HS-27A (cell line): Measurements from ENCODE around the gene POMGNT2.
"Not testable (repeated sequence)": the region's sequence is repeated elsewhere in the genome, so short reads cannot be mapped to it uniquely, and the experiment has no call there.

ENCODE experiments used
- DNase-seq: peaks from one replicate; pipeline ENCODE4 v3.0.0-alpha.2; 2012; ENCODE audit warnings: low read depth, missing footprints

The POMGNT2 gene

DNA sequence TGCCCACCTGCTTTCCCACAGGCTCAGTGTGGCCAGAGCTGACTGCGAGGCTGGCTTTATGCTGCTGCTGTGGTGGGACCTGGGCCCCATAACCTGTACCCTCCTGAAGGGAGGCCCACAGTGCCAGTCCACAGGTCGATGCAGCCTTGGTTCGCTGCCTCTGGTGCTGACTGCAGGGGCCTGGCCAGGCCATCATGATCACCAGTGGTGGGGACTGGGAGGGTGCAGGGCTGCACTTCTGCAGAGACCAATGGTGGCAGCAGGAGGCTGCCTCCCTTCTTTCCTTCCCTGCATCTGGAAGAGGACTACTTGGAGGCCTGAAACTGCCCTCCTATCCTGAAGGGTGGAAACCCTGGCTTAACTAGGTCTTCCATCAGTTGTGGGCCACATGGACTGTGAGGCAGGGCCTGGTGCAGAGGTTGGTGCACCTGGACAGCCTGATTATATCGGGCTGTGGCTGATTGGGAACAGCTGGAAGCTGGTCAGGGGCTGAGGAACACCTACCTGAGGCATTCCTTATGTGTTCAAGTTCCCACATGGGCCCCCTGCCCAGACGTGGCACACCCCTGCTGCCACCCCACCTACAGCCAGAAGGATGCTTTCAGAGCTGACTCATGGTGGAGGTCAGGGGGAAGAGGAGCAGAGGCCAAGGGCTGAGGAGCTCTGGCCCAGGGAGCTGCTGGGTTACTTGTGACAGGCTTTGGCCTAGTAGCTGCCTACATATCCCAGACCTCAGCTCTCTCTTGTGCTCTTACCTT, 29.8 kb downstream of the POMGNT2 start:
- DNase-seq: no peak

DNA sequence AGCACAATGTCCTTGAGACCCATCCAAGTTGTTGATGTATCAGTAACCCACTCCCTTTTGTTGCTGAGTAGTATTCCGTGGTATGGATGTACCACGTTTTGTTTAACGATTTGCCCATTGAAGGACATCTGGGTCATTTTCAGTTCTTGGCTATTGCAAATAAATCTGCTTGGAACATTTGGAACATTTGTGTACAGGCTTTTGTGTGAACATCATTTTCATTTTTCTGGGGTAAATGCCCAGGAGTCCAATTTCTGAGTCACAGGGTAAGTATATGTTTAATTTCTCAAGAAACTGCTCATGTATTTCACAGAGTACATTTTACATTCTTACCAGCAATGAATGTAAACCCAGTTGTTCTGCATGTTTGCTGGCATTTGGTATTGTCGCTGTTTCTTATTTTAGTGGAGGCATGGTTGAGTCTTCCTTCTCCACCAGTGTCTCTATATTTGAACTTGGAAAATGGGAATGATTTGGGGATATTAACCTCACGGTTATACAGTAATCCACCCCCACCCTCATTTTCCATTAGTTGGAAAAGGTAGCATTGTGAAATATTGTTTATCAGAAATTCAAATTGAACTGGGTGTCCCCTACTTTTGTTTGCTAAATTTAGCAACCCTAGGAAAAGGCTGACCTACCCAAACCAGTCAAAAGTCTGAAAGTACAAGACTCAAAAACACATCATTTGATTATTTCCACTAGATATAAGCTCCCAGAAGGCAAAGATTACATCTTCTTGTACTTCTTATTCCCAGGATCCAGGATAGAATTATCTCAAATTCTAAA, 30.8 kb downstream of the POMGNT2 start:
- no peak for DNase-seq

DNA sequence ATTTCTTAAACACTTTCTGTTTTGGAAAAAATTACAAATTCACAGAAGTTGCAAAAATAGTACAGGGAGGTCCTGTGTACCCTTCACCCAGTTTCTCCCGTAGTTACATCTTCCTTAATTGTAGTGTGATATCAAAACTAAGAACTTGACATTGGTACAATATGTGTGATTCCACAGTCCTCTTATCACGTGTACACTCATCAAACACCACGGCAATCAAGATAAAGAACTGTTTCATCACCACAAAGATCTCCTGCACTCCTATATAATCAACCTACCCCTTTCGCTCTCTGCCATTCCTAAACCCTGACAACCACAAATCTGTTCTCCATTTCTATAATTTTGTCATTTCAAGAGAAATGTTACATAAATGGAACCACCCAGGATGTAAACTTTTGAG, 31.4 kb downstream of the POMGNT2 start:
- DNase-seq: no peak

DNA sequence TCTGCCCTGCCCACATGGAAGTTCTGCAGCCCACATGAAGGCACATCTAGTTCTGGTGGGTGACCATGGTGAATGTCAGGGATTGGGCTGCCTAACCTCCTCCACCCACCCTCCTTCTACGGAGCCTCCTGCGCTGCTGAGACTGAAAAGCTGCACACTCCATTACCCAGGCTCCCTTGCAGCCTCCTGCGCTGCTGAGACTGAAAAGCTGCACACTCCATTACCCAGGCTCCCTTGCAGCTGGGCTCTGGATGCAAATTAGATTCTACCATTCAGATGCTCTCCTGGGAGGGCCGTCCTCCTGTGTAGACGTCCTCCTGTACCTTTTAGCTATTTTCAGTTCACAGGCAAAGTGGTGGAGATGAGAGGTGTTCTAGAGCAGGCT, 32.1 kb downstream of the POMGNT2 start:
- no peak for DNase-seq

DNA sequence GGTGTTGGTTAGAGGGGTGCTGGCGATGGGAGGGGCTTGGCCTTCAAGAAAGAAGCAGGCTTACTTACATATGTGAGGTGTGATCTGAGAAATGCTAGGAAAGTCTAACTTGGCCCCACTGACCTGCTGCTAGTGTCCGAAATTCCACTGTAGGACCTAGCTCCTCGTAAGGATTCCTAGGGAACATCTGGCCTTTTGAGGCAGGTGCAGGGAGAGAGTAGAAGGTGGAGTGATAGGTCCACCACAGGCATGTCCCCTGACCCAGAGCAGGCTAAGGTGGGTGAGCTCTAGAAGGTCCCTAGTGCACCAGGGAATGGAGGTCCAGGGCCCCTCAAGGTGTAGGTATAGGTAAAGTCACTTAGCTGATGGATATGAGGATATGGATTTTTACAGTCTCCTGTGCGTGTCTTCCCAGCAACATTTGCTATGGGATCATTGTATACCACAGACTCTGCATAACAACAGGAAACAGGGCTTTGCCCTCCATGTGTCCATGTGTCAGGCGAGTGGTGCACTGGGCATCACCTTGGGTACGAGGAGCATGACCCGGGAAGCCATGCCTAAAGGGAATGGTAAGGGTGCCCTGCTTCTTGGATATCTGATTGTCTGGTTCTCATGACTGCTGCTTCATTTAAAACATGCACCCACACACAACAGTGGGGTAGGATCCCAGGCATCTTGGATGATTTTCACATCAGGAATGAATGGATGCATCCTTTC, 32.6 kb downstream of the POMGNT2 start:
- no peak for DNase-seq

DNA sequence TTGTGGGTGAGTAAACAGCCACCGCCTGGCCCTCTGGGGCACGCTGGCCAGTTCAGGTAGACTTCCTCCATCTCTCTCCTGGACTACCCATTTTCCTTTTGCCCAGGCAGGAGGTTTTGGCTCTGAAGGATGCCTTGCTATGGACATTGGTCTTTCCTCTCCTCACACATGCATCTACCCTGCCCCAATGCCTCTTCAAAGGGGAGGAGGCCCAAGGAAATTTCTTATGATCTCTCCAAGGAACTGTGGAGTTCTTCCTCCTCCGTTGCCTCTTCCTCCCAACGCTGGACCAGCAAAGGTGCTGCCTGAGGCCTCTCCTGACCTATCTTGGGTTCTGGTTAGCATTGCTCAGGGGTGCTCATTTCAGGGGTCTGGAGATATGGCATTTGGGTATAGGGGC, 33.5 kb downstream of the POMGNT2 start:
- DNase-seq: no peak

DNA sequence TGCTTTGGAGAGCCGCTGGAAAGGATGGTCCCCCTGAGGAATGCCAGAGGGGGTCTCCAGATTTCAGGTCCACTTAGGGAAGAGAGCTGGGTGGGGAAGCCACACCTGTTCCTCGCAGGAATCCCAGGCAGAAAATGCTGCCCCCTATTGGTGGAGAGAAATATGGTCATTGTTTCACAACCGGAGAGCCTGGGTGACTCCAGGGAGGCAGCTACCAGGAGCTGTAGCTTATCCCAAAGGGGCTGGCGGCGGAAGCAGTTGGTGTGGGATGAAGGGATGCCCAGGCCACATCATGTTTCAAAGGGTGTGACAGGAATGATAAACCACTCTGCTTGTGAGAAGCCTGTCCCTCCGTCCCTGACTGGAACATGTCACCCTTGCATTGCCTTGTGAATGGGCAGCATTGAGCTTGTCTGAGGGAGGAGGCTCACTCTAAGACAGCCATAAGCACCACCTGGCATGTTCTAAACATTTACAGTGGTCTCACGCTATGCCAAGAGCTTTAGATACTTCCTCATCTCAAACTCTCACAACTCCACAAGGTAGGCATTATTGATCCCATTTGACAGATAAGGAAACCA, 34.5 kb downstream of the POMGNT2 start:
- DNase-seq: no peak

DNA sequence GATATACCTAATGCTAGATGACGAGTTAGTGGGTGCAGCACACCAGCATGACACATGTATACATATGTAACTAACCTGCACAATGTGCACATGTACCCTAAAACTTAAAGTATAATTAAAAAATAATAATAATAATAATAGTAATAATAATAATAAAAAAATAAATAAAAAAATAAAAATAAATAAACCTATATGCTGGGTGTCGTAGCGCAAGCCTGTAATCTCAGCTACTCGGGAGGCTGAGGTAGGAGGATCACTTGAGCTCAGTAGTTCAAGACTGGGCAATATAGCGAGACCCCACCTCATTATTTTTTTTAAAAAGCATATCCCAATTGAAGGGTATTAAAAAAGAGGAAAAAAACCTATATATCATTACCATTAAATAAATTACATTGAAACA, 35.2 kb downstream of the POMGNT2 start:
- not testable (repeated sequence) for DNase-seq

DNA sequence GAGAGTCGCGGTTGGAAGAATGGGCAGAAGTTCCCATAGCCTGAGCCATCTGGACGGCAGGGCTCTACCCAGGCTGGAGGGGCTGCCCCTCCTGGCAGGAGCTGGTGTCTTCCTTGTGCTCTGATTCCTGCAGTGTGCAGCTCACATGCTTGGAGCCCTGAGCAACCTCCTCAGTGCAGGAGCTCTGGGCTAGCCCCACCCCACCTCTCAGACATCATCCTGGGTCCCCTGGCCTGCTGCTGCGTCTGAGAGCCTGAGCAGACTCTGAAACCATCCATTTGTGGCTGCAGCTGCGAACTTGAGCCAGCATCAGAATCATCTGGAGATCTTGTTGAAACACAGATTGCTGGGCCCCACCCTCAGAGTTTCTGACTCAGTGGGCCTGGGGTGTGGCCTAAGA, 42.8 kb downstream of the POMGNT2 start:
- DNase-seq: no peak

DNA sequence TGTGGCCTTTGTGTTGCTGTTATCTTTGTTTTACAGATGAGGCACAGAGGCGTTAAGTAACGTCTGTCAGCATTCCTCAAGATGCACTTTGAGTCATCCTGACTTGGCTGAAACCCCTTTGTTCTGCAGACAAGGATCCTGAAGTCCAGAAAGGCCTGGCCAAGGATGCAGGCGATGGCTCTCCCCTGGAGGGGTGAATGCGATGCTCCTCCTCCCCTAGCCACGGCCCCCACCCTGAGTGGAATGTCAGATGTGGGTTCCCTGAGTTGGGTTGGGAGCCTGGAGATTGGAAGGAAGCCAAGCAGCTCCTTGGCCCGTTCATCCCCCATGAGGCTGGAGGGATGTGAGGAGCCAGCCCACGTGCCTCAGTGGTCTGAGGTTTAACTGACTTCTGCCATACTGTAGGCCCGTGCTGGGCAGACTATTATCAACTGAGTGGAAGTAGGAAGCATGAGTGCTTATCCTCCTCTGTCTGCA, 43.3 kb downstream of the POMGNT2 start:
- no peak for DNase-seq

DNA sequence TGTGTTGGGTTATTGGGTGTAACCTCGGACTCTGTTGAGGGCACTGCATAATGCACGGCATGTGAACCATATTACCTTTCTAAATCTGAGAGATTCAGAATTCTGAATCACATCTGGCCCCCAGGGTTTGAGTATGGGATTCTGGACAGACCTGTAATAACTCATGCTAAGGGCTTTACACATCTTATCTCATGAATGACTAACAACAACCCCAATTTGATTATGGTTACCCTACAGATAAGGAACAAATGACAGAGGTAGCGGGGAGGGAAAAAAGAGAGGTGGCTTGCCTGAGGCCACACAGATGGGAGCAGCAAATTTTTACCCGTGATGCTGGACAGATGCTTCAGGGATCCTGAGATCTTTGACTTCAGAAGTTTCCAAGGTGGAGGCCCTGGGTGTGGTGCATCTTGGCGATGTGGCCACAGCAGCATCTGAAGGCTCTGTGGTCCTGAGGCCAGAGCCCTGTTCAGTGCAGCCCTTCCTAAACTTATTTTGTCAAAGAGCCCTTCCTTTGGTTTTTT, 43.8 kb downstream of the POMGNT2 start:
- no peak for DNase-seq

DNA sequence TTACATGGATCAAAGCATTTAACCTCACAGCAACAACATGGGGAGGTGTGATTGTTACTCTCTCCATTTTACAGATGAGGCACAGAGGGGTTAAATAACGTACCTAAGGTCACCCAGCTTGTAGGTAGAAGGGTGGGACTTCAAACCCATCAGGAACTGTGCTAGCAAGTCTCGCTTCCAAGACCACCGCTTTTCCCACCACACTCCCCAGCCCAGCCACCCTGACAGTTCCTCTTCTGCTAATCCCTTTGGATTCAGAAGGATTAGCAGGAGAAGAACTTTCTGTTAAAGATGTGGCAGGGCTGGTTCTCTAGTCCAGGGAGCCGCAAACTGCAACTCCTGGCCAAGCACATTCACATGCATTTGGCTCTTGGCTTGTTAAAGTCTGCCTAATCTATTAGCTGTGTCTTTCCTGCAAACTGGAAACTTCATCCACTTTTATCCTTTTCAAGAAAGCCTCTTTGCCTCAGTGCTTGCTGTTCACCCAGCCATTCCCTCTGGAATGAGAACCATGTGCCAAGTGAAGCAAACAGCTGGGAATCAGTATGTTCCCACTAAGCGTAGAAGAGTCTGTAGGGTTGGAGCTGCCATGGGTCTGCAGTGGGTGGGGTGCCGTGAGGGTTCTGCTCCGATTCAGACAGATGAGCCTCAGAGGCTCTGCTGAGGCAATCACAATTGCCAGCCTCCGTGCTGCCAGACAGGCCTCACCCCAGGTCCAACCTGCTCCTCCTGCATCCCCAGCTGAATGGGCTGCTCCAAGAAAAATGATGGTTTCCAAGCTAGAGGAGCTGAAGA, 44.6 kb downstream of the POMGNT2 start:
- DNase-seq: no peak

DNA sequence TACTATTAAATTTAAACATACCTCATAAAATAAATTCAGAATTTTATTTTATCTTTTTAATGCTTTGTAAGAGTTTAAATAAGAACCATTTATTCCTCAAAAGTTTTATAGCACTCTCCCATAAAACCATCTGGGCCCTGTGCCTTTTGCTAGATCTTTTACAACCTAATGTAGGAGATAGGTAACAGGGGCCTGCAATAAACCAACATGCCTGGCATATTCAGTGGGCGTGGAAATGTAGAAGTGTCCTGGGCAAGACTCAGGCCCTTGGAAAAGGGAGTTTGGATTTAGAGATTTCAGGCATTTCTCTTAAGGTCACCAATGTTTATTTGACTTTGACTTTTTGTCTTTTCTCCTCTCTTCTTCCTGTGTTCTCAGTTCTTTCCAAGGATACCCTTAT, 46.4 kb downstream of the POMGNT2 start:
- DNase-seq: no peak

DNA sequence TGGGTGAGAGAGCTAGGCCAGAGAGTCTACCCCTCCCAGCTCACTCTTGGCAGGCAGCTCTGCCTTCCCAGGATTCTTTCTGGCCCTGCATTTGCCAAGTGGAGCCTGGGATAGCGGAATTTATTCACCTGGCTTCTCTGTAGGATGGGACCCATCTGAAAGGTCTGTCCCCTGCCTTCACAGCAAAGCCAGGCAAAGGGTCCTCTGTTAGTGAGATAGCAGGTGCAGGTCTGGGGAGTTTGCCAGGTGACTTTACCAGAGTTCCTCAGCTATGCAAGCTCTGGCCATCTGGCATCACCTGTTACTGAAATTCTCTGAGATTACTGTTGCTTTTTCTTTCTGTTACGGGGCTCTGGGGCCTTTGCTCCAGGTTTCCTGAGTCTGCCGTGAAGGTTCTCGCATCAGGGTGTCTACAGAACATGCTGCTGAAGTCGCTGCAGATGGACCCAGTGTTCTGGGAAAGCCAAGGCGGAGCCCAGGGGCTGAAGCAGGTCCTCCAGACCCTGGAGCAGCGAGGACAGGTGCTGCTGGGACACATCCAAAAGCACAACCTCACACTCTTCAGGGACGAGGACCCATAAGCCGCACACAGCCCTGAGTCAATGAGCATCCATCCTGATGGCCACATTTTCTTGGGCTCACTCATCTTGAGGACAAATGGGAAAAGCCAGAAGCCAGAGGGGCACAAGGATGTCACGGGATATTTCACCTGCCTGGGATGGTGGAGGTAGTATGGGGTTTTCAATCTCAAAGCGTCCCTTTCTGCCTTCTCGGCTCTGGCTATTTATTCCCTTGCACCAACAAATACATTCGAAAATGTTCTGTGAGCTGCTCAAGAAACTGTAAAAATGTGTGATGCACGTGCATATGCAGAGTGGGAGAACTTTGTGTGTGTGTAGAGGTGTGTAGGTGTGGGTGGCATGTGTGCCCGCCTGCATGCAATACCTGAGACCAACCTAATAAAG, 49.8 kb downstream of the POMGNT2 start:
- no peak for DNase-seq

DNA sequence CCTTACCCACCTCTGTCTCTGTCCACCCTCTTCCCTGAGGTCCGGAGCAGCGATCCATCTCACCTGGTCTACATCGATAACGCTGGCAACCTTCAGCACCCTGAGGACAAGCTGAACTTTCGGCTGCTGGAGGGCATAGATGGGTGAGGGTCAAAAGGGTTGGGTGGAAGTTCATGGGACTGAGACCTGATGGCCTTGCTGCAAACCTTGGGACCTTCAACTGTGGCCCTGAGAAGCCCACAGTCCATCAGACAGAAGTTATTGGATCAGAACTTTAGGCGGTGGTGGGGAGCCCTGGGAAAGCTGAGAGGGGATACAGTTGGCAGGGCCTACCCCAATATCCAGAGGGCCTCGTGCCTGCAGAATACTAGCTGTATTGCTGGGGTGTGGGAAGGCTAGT, 50.5 kb downstream of the POMGNT2 start:
- DNase-seq: no peak

DNA sequence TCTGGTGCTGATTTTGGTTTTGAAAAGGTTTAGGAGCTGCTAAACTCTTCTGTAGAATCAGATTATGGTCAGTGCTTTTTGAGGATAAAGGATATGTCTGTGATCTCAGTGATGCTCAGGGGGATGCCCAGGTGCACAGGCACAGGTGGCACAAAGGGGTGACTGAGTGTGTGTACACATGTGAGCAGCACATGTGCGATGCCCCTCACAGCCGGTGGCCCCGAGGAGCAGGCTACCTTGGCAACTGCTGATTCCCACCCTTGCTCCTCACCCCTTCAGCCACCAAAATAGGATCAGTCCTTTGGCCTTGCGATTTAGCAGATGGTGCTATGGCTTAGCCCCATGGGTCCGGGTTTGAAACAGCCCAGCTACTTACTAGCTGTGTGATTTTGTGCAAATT, 51.1 kb downstream of the POMGNT2 start:
- DNase-seq: no peak

DNA sequence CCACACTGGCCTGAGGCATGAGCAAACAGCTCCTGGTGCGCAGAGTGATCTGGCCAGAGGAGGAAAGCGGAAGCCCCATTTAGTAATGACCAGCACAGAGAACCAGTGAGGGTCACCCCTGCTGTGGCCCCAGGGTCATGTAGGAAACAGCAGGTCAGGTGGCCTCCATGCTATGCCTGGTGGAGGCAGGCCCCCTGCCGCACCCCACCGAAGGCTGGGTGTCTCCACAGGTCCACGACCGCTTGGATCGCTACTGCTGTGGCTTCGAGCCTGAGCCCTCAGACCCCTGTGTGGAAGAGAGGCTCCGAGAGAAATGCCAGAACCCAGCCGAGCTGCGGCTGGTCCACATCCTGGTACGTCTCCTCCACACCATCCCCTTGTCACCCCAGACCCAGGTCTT, 52.6 kb downstream of the POMGNT2 start:
- DNase-seq: no peak

DNA sequence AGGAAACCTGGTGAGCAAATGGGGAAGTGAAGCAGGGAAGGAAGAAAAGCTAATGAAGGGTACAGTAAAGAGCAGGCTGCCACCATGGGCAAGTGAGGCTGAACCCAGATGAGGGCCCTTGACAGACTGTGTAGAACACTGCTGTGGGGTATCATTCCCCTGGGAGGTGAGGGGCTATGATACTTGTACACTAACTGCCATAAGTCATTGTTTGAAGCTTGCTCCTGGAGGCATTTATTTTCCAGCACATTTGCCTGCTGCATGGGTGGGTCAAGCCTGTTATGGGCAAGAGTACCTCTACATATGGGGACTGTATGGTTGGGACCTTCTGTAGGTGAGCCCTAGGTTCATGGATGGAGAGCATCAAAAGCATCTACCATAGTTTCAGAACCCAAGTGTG, 57.4 kb downstream of the POMGNT2 start:
- no peak for DNase-seq

DNA sequence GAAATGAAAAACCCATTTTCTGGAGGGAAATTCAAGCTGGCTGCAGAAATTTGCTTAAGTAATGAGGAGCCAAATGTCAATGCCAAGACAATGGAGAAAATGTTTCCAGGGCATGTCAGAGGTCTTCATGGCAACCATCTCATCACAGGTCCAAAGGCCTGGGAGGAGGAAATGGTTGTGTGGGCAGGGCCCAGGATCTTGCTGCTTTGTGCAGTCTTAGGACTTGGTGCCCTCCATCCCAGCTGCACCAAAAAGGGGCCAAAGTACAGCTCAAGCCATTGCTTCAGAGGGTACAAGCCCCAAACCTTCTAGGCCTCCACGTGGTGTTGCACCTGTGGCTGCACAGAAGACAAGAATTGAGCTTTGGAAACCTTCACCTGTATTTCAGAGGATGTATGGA, 59.3 kb downstream of the POMGNT2 start:
- no peak for DNase-seq

DNA sequence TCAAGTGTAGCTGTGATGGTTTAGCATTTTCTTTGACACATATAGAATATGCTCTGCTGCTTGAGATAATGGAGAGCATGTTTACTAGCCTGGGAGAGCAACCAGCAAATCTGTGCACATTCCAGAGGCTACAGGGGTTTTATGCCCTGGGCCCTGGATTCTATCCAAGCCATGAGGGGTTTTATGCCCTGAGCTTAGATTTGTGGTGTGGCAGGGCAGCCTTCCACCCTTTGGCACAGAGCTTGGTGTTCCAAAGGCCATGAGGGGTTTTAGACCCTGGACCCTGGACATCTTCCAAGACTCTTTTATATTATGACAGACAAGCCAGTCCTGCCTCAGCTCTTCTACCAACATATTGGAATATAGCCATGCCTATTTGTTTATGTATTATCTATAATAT, 60.8 kb downstream of the POMGNT2 start:
- not testable (repeated sequence) for DNase-seq
